ENCODE data around the gene EDC4.
"Not testable (repeated sequence)": the region's sequence is repeated elsewhere in the genome, so short reads cannot be mapped to it uniquely, and the experiment has no call there.

GRCh38 chr16:67864044-67864443, 8.8 kb upstream of the EDC4 start:
- TF ChIP-seq ZNF18 (tag by site-specific recombination; IDR thresholded peaks at IDR 0.05); ZNF132 (tag by site-specific recombination; IDR thresholded peaks at IDR 0.05; ENCODE audit: borderline replicate concordance); BCL11A (tag by site-specific recombination; IDR thresholded peaks at IDR 0.05; ENCODE audit: low read depth); ZNF768 (tag by site-specific recombination; IDR thresholded peaks at IDR 0.05); ZIC2 (tag by site-specific recombination; IDR thresholded peaks at IDR 0.05); CTCF (tag by site-specific recombination; IDR thresholded peaks at IDR 0.05); ZNF24 (tag by site-specific recombination; IDR thresholded peaks at IDR 0.05): not testable (repeated sequence)
- TF ChIP-seq, protein P1, sequence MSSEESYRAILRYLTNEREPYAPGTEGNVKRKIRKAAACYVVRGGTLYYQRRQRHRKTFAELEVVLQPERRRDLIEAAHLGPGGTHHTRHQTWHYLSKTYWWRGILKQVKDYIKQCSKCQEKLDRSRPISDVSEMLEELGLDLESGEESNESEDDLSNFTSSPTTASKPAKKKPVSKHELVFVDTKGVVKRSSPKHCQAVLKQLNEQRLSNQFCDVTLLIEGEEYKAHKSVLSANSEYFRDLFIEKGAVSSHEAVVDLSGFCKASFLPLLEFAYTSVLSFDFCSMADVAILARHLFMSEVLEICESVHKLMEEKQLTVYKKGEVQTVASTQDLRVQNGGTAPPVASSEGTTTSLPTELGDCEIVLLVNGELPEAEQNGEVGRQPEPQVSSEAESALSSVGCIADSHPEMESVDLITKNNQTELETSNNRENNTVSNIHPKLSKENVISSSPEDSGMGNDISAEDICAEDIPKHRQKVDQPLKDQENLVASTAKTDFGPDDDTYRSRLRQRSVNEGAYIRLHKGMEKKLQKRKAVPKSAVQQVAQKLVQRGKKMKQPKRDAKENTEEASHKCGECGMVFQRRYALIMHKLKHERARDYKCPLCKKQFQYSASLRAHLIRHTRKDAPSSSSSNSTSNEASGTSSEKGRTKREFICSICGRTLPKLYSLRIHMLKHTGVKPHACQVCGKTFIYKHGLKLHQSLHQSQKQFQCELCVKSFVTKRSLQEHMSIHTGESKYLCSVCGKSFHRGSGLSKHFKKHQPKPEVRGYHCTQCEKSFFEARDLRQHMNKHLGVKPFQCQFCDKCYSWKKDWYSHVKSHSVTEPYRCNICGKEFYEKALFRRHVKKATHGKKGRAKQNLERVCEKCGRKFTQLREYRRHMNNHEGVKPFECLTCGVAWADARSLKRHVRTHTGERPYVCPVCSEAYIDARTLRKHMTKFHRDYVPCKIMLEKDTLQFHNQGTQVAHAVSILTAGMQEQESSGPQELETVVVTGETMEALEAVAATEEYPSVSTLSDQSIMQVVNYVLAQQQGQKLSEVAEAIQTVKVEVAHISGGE (tag by site-specific recombination; conservative IDR thresholded peaks at IDR 0.05; ENCODE audit: low read depth) = not testable (repeated sequence)
- TF ChIP-seq, protein P2, sequence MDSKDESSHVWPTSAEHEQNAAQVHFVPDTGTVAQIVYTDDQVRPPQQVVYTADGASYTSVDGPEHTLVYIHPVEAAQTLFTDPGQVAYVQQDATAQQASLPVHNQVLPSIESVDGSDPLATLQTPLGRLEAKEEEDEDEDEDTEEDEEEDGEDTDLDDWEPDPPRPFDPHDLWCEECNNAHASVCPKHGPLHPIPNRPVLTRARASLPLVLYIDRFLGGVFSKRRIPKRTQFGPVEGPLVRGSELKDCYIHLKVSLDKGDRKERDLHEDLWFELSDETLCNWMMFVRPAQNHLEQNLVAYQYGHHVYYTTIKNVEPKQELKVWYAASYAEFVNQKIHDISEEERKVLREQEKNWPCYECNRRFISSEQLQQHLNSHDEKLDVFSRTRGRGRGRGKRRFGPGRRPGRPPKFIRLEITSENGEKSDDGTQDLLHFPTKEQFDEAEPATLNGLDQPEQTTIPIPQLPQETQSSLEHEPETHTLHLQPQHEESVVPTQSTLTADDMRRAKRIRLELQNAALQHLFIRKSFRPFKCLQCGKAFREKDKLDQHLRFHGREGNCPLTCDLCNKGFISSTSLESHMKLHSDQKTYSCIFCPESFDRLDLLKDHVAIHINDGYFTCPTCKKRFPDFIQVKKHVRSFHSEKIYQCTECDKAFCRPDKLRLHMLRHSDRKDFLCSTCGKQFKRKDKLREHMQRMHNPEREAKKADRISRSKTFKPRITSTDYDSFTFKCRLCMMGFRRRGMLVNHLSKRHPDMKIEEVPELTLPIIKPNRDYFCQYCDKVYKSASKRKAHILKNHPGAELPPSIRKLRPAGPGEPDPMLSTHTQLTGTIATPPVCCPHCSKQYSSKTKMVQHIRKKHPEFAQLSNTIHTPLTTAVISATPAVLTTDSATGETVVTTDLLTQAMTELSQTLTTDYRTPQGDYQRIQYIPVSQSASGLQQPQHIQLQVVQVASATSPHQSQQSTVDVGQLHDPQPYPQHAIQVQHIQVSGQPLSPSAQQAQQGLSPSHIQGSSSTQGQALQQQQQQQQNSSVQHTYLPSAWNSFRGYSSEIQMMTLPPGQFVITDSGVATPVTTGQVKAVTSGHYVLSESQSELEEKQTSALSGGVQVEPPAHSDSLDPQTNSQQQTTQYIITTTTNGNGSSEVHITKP (tag by site-specific recombination; IDR thresholded peaks at IDR 0.05) = not testable (repeated sequence)
